NT2/D1 (cell line): ENCODE results near the gene MCL1.

Experiments
- YY1 ChIP-seq: IDR thresholded peaks from 2 replicates; pipeline ENCODE4 v1.6.1; 2011; ENCODE audit not compliant: insufficient read length, insufficient read depth
- ZNF274 ChIP-seq: IDR thresholded peaks from 2 replicates; pipeline ENCODE4 v1.6.1; 2011; ENCODE audit warnings: mild to moderate bottlenecking, low read depth, low read length

DNA sequence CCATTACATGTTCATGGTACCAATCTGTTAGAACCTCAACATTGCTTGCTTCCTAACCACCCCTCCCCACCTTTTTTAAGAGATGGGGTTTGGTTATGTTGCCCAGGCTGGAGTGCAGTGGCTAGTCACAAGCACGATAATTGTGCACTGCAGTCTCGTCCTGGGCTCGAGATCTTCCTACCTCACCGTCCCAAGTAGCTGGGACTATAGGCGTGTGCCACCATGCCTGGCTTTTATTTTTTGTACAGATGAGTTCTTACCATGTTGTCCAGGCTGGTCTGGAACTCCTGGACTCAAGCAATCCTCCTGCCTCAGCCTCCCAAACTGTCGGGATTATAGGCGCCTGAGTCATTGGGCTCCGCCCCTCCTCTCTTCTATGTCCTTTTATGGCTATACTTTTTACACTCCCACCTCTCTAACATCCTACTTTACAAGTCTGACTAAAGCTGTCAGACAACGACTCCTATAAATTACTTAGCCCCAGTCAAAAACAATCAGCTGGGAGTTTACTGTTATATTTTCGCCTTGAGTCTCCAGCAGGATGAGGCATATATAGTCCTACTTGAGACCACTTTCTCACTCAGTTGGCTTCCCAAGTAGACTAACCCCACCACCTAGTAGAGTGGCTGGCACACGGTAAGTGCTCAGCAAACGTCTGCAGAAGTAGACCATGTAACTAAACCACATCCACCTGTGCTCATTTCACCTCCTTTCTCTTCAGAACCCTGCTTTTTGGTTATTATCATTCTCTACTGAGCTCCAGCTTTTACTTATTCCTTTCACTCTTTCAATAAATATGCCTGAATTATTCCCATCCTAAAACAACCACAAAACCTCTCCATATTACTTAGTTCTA, 36.2 kb upstream of the MCL1 start:
- no peak for TF ChIP-seq ZNF274
- no peak for TF ChIP-seq YY1
